ENCODE results near the gene RPUSD4.

DNA sequence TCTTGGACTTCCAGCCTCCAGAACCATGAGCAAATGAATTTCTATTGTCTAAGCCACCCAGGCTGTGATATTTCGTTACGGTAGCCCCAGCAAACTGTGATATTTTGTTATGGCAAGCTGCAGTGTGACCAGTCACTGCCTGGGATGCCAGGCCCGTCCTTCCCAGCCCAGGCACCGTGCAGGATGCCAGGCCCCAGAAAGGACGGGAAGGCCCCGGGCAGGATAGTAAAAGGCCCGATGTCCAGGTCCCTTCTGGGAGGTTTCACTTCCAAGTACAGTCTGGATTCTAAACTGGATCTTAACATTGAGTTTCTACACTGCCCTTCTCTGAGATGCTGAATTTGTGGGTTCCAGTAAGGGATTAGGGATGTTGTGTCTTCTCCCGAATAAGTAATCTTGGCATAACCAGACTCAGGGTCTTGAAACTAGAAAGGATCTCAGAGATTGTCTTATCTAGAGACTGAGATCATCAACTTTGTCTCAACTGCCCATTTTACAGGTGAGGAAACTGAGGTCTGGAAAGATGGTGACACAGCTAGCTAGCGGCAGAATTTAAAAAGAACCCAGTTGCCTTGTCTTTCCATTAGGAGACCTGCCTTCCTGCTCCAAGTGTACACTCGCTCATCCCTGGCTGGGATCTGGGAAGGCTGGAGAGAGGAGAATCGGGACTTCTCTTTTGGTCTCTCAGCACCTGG is 19.9 kb downstream of the RPUSD4 start:
- TF ChIP-seq POLR2A (IDR thresholded peaks at IDR 0.05; ENCODE audit: low read length), result no peak
- TF ChIP-seq GATA1 (IDR thresholded peaks at IDR 0.05; ENCODE audit: low read depth, low read length), result no peak
